Measurements from ENCODE around the gene IL13.
"Not testable (repeated sequence)": the region's sequence is repeated elsewhere in the genome, so short reads cannot be mapped to it uniquely, and the experiment has no call there.

The IL13 gene

GRCh38 chr5:132688536-132689339 is 30.8 kb downstream of the IL13 start:
- no peak for DNase-seq (ENCODE audit: low read depth)

GRCh38 chr5:132689513-132689912 is 31.5 kb downstream of the IL13 start:
- no peak for DNase-seq (ENCODE audit: low read depth)

- no peak for DNase-seq (ENCODE audit: low read depth)
Observed at GRCh38 chr5:132690156-132690555, 32.2 kb downstream of the IL13 start.

- DNase-seq (ENCODE audit: low read depth), result not testable (repeated sequence)
Observed at GRCh38 chr5:132691755-132692631, 34.0 kb downstream of the IL13 start.

- no peak for DNase-seq (ENCODE audit: low read depth)
Observed at GRCh38 chr5:132692632-132692967, 34.6 kb downstream of the IL13 start.

GRCh38 chr5:132695956-132696355 is 38.0 kb downstream of the IL13 start:
- DNase-seq (ENCODE audit: low read depth), result no peak

GRCh38 chr5:132704875-132705274 is 46.9 kb downstream of the IL13 start:
- no peak for DNase-seq (ENCODE audit: low read depth)

GRCh38 chr5:132708645-132709044 is 50.7 kb downstream of the IL13 start:
- no peak for DNase-seq (ENCODE audit: low read depth)
